ENCODE data around the gene PDXP. TPM values are rescaled to one million over a fixed set of nuclear protein-coding genes. Genes with fewer than 3 reads are reported as not detected.

PDXP gene
- total RNA-seq, 1 donor from 2014 or later = 13.4 TPM

DNA sequence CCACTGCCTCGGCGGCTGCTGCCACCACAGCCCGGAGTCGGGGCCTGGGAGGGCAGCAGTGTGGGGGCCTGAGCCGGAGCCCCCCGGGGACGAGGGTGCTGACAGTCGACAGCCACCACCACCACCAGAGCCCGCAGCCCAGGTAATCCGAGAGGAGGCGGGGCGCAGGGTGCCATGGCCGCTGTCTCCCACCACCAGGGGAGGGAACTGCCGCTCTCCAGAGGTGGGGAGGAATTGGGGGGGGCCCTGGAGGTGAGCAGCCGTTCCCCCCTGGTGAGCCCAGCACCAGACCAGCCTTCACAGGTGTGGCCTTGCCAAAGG is 50.9 kb downstream of the PDXP start:
- Mint-ChIP-seq H3K4me1 (ENCODE audit: unreplicated experiment) (peaks cover 11% of the 10 kb centered on the region), H3K36me3 (ENCODE audit: low read depth, unreplicated experiment) (peaks cover 14% of the 10 kb centered on the region)

DNA sequence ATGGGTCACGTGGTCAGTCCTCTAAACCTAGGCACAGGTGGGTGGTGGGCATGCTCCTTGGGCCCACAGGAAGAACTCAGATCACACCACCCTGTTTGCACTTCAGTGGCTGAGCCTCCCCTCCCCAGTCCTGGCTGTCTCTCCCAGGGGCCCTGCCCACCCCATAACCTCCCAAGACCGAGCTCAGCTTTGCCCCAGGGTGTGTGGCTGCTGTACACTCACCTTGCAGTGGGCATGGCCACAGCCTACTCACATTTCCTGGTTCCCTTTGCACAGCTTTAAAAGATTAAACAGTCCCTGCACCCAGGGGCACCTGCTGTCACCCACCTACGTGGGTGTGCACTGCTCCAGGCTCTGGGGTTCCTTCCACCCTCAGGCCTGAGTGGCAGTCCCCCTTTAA is 52.2 kb downstream of the PDXP start:
- H3K36me3 Mint-ChIP-seq (ENCODE audit: low read depth, unreplicated experiment) = peaks cover 10% of the 10 kb centered on the region
- peaks cover 9% of the 10 kb centered on the region for H3K4me1 Mint-ChIP-seq (ENCODE audit: unreplicated experiment)
- H3K9me3 Mint-ChIP-seq (ENCODE audit: unreplicated experiment) = no peaks in the 10 kb centered on the region
- no peaks in the 10 kb centered on the region for H3K27me3 Mint-ChIP-seq (ENCODE audit: unreplicated experiment)
- H3K4me3 Mint-ChIP-seq (ENCODE audit: unreplicated experiment) = no peak overlapping the region
- H3K27ac Mint-ChIP-seq (ENCODE audit: unreplicated experiment) = no peak overlapping the region
- no peak for DNase-seq (ENCODE audit: low spot score)
- no peak for TF ChIP-seq CTCF (IDR thresholded peaks at IDR 0.05; ENCODE audit: unreplicated experiment)

More for the DNA sequence above, 50.9 kb downstream of the PDXP start:
- no peak for TF ChIP-seq CTCF (IDR thresholded peaks at IDR 0.05; ENCODE audit: unreplicated experiment)
- peaks cover 1% of the 10 kb centered on the region for H3K27me3 Mint-ChIP-seq (ENCODE audit: unreplicated experiment)
- H3K4me3 Mint-ChIP-seq (ENCODE audit: unreplicated experiment) = no peak overlapping the region
- H3K27ac Mint-ChIP-seq (ENCODE audit: unreplicated experiment) = no peak overlapping the region
- DNase-seq (ENCODE audit: low spot score) = no peak
- no peaks in the 10 kb centered on the region for H3K9me3 Mint-ChIP-seq (ENCODE audit: unreplicated experiment)

DNA sequence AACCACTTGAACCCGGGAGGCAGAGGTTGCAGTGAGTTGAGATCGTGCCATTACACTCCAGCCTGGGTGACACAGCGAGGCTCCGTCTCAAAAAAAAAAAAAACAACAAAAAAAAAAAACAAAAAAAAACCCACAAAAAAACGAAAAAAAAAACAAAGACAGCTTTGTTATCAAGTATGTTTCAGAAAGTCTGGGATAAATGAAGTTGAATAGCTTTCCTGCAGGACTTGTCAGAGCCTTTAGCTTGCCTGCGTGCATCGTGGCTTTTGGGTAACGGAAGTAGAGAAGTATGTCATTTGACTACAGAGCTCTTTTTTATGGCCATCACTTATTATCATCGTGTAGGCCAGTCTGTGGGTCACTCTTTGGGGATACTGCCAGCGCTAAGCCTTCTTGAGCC is 53.0 kb downstream of the PDXP start:
- H3K27ac Mint-ChIP-seq (ENCODE audit: unreplicated experiment) = no peak overlapping the region
- no peak for DNase-seq (ENCODE audit: low spot score)
- peaks cover under 1% of the 10 kb centered on the region for H3K27me3 Mint-ChIP-seq (ENCODE audit: unreplicated experiment)
- no peaks in the 10 kb centered on the region for H3K9me3 Mint-ChIP-seq (ENCODE audit: unreplicated experiment)
- peaks cover 5% of the 10 kb centered on the region for H3K36me3 Mint-ChIP-seq (ENCODE audit: low read depth, unreplicated experiment)
- peaks cover 9% of the 10 kb centered on the region for H3K4me1 Mint-ChIP-seq (ENCODE audit: unreplicated experiment)
- TF ChIP-seq CTCF (IDR thresholded peaks at IDR 0.05; ENCODE audit: unreplicated experiment) = no peak
- H3K4me3 Mint-ChIP-seq (ENCODE audit: unreplicated experiment) = no peak overlapping the region

GRCh38 chr22:37713761-37714160 is 55.2 kb downstream of the PDXP start:
- DNase-seq (ENCODE audit: low spot score) = no peak
- Mint-ChIP-seq H3K4me3 (ENCODE audit: unreplicated experiment) (no peak overlapping the region), H3K36me3 (ENCODE audit: low read depth, unreplicated experiment) (peaks cover 13% of the 10 kb centered on the region), H3K9me3 (ENCODE audit: unreplicated experiment) (no peaks in the 10 kb centered on the region), H3K27me3 (ENCODE audit: unreplicated experiment) (peaks cover 5% of the 10 kb centered on the region), H3K27ac (ENCODE audit: unreplicated experiment) (no peak overlapping the region), H3K4me1 (ENCODE audit: unreplicated experiment) (peaks cover 4% of the 10 kb centered on the region)
- no peak for TF ChIP-seq CTCF (IDR thresholded peaks at IDR 0.05; ENCODE audit: unreplicated experiment)

- Mint-ChIP-seq H3K4me3 (ENCODE audit: unreplicated experiment) (no peak overlapping the region), H3K27me3 (ENCODE audit: unreplicated experiment) (peaks cover 5% of the 10 kb centered on the region), H3K4me1 (ENCODE audit: unreplicated experiment) (peaks cover 3% of the 10 kb centered on the region), H3K9me3 (ENCODE audit: unreplicated experiment) (no peaks in the 10 kb centered on the region), H3K27ac (ENCODE audit: unreplicated experiment) (no peak overlapping the region), H3K36me3 (ENCODE audit: low read depth, unreplicated experiment) (peaks cover 13% of the 10 kb centered on the region)
- no peak for TF ChIP-seq CTCF (IDR thresholded peaks at IDR 0.05; ENCODE audit: unreplicated experiment)
- DNase-seq (ENCODE audit: low spot score) = no peak
Measured at GRCh38 chr22:37714634-37715033, 56.1 kb downstream of the PDXP start.
